Activated CD4-positive, CD25-positive, alpha-beta regulatory T cell (primary cell): ENCODE data around the gene WDR38.

Experiments used
- DNase-seq, 4 experiments: peaks; one replicate each; lab custom pipeline; 2025; lab: John Stamatoyannopoulos, UW

The WDR38 gene

GRCh38 chr9:124858330-124859046, 5.2 kb downstream of the WDR38 start:
- DNase-seq = no peak

- DNase-seq = no peak
These were observed 6.7 kb downstream of the WDR38 start for GRCh38 chr9:124859803-124860581.

DNA sequence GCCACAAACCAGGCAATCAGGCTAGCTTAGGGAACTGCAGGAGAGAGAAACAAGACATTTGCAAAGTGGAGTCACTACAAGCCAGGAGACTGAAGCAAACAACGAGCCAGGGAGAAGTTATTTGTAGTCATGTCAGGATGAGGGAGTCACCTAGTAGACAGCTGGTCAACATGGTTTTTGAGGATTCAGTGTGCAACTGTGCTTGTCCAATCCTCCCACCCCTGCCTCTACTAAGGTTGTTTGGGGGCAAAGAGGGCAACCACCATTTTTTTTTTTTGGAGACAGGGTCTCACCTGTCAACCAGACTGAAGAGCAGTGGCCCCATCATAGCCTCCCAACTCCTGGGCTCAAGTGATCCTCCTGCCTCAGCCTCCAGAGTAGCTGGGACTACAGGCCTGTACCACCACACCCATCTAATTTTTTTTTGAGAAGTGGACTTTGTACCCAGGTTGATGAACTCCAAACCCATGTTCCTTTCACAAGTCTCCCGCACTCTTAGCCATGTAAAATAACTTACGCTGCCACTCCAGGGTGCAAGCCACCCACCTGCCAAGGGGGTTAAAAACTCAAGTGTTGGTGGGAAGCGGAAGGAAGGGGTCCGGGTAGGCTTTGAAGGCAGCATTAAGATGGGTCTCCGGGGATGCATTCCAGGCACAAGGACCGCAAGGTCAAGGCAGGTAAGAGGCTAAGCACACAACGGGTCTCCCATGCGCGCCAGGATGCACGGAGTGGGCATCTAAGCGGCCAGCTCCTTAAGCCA, 7.5 kb downstream of the WDR38 start:
- no peak for DNase-seq

DNA sequence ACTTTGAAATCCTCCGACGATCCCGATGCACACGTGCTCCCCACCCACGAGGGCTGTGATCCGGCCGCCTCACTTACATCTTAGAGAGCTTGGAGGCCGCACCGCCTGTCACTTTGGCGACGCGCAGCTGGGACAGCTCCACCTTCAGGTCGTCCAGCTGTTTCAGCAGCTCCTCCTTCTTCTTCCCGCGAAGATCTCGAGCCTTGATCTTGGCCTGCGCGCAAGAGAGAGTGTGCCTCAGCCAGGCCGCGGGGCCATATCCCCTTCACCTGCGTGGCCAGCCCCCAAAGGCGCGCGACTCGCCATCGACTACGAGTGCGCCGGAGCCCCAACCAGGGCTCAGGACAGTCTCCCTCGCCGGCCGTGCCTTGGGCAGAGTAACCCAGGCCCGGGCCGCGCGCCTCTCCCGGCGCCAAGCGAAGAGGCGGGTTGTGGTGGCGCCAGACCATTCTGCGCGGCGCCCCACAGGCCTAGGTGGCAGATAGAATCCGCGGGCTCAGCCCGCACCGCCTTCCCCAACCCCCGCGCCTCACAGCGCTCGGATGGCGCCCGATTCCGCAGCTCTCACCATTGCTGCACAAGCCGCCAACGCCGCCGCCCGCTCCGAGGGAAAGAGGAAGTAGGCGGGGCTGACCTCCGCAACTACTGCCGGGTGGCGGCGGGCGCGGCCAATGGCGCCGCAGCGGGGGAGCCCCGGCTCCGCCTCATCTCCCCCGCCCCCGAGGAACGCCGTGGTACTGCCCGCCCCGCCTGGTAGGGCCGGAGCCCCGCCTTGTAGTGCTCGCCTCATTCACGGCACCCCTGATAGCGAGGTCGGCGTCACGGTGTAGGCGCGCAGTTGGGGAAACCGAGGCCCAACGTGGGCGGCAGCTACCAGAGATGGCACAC, 8.3 kb downstream of the WDR38 start, which contains the start of the genes ARPC5L and RPL35:
ARPC5L (plus strand) TSS at position 789 of the 888 bp plus-strand sequence. CDS start 7,161 bp downstream, outside the sequence.
RPL35 (minus strand) TSS at position 616 of the 888 bp plus-strand sequence; CDS start at position 571, 45 bp downstream.
- DNase-seq = peak; percentile 91 to 94 (median 93)

DNA sequence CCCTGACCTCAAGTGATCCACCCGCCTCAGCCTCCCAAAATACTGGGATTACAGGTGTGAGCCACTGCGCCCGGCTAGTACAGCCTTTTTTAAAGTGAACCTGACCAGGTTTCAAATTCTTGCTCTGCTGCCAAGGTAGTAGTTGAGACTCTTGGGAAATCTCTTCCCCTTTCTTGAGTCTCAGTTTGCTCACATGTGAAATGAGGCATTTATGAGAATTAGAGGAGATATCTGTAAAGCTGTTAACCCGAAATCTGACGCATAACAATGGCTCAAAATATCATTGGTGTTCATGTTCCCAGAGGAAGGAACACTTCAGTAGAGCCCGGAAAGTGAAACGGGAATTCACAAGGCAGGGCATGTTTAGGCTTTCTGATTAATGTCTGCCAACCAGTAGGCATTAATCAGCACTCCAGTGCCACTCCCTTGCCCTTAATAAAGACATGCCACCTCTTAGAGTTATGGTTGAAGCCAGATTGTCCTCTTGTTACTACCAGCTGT, 10.2 kb downstream of the WDR38 start:
- DNase-seq = no peak

DNA sequence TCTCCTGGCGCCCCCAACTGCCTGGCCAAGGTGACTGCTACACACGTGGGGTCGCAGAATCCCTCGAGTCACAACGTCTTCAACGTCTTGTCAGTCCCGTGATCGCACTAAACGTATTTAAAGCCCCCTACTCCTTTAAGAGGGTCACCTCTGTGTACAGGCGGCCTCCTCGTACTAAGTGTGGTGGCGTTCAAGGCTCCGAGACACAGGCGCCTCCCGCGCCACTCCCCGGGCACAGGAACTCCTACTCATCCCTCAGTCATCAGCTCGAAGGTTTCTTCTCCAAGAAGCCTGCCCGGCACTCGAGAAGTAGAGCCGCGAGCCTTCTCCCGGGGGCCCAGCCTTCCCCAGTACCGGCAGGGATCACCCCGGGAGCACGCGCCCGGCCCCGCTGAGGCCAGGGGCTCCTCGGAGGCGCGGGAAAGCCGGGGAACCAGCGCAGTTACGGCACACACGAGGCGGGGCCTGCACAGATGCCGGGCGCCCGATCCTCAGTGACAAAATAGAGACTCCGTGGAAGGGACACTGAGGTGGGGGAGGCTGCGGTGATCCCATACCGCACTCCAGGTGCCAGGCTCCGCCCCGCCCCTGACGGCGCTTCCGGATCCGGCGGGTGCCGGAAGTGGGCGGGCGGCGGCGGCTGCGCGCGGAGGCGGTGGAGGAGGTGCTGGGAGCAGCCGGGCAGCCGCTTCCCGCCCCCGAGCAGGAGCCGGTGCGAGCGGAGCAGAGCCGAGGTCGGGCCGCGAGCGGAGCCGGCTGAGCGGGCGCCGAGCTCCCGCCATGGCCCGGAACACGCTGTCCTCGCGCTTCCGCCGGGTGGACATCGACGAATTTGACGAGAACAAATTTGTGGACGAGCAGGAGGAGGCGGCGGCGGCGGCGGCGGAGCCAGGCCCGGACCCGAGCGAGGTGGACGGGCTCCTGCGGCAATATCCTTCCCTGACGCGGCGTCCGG, 15.5 kb downstream of the WDR38 start:
- peak; percentile 80 to 84 (median 80) for DNase-seq

GRCh38 chr9:124869466-124869985, 16.3 kb downstream of the WDR38 start:
- DNase-seq = peak in 2 of 4 experiments; percentile 17 to 29

DNA sequence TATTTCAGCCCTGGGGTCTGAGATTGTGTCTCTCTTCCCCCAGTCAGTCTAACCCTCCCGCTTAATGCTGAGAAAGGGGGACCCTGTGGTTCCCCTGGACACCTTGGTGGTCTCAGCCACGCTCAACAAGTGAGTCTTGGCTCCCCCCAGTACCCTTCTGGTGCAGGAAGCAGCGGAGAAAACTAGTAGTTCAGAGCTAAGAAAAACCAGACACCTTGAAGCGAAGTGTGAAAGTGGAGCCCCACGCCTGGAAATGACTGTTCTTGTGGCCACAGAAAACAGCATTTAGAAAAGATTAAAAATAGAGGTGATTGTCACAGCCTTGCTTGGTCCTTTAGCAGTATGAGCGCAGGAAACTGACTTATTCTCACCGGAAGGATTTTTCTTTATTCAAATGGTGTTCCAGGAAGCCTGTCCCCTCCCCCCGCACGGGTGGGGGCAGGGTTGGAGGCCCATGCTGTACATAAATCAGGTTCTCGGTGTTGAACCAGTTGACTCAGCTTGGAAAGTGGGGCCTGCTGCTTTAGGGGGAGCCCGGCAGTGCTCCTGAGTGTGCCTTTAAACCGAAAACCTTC, 16.8 kb downstream of the WDR38 start:
- DNase-seq = peak; percentile 72 to 84 (median 82)

- no peak for DNase-seq
These were observed 17.5 kb downstream of the WDR38 start for GRCh38 chr9:124870723-124871122.

GRCh38 chr9:124871156-124871561, 17.9 kb downstream of the WDR38 start:
- DNase-seq = no peak

GRCh38 chr9:124873664-124874063, 20.4 kb downstream of the WDR38 start:
- DNase-seq = no peak

GRCh38 chr9:124875501-124875900, 22.2 kb downstream of the WDR38 start:
- DNase-seq = no peak

DNA sequence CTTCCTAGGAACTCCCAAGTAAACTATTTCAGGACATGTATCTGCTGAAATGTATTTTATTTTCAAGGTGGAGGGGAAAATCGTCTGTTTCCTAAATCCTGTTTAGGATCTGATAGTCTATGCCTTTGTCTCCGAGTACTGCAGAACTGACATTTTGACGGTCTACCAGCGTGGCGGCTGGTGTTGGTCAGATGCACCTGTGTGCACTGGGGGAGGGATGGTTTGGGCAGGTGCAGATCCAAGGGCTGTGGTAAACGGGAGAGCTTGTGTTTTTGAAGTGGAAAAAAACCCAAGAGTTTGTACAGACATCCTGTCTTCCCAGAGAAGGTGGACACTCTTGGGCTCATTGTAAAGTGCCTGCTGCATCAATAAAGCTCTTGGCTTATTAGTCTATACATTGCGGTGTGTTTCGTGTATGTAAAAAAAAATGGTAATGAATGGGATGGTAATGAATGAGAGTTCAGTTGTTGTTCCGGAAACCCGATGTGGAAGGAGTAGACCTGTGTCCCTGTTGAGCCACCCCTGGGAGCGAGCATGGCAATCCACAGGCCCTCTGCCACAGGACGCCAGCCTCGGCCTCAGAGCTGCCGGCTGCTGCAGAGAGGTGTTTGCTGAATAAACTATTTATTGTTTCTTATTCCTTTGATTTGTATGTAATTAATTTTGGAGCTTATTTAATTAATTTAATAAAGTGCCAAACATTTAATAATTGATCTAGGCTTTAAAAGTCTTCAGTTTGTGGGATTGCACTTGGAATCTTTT, 23.9 kb downstream of the WDR38 start:
- DNase-seq = no peak

DNA sequence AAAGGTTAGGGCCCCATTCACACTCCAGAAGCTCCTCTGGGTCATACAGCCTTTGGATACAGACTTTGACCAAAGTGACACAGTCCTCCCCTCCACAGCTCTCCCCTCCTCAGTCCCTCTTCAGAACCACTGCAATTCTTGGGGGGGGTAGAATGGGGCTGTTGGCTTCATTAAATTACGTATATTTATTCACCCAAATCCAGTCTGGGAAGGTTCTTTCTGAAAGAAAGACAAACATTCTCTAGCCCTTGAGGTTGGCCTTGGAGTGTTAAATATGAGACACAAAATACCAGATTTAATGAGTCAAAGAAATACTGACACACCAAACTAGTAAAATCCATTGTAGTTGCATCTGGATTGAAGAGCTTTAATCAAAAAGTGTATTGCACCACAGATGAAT, 24.8 kb downstream of the WDR38 start:
- no peak for DNase-seq

DNA sequence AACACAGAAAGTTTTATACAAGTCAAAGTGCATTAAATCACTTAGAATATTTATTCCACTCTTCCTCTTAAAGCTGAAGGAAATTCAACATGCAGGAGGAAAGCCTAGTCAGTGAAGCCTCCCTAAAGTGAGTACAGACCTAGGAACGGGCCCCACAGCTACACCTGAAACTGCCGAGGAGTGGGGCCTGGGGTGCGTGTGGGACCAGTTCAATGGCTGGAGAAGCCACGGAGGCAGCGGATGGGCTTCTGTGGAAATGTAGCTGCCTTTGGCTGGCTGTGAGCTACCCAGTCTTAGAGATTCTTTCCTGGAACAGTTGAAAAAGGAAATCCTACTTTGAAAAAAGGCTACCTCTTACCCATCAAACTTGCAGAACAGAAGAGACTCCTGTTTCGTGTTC, 25.3 kb downstream of the WDR38 start:
- DNase-seq = no peak

DNA sequence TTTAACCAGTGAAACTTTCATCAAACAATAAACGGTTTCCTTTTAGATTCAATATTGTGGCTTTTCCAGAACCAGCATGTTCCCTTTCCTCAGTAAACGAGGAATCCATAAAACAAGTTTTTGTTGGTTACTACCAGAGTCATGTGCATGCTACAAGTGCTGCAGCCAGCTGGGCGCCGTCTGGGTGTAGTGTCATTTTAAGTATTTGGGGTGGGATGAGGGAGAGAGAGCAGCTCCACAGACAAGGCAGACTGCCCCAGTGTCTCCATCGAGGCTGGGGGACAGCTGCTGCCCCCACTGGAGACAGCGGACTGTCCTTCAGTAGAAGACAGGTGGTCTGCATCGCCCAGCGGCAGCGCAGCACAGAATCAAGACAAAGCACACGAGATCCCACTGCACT, 26.0 kb downstream of the WDR38 start:
- DNase-seq = no peak

DNA sequence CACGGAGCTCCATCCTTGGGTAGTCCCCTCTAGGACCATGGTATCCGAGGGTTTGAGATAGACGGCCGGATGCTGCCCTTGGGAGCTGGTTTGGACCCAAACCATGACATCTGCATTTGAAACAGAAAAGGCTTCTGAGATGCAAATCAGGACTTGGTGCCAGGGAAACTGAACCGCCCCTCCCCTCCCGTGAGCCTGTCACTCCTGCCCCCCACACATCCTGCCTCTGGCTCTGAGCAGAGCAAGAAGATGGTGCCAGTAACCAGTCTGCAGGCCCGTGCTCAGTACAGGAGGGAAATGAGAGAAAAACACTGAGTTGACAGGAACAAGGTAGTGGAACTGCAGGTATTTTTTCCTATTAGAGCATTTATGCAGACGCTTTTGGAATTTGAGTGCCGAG, 27.2 kb downstream of the WDR38 start:
- DNase-seq = no peak

DNA sequence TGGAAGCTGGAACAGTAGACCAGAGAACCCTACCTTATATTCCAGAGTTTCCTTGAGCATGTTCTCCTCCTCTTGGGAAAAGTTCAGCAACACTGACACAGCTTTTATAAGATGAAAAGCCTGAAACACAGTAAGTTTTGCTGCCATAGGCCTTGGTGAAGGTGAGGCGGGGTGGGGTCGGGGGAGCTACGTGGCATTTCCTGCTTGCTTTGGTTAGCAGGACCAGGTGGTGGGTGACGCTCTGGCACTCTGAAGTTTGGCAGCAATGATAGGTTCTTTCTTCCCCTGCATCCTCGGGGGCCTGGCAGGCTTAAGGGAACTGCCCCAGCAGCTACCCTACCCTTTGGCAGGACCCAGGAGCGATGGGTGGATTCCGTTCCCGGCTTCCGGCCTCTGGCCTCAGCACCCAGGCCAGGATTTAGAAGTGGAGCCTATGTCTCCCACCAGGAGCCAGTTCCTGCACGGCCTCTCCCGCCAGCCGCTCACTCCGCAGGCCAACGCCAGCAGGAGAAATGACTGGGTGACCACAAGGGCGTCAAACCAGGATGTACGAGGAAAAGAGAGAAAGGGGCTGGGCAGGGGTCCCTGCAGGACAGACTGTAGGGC, 28.0 kb downstream of the WDR38 start:
- DNase-seq = no peak
